Epithelial cell of esophagus (primary cell): Measurements from ENCODE around the gene POFUT1.
A peak's percentile ranks its signal among the peaks of the same experiment; 100 is the strongest.

Source experiments
- DNase-seq: peaks from one replicate; pipeline ENCODE4 v3.0.0; 2010; ENCODE audit warnings: low read depth
- H3K4me3 ChIP-seq: 2 replicates; pipeline ENCODE4 v1.5.1; 2011; ENCODE audit warnings: mild to moderate bottlenecking, low read length, control low read depth
- TF ChIP-seq, protein P1 (sequence below): IDR thresholded peaks from 2 replicates; pipeline ENCODE4 v1.5.1; 2011; ENCODE audit warnings: low read depth, mild to moderate bottlenecking, low read length, control low read depth, inconsistent platforms; ENCODE audit not compliant: insufficient read depth; ENCODE audit errors: missing control alignments

Gene POFUT1

DNA sequence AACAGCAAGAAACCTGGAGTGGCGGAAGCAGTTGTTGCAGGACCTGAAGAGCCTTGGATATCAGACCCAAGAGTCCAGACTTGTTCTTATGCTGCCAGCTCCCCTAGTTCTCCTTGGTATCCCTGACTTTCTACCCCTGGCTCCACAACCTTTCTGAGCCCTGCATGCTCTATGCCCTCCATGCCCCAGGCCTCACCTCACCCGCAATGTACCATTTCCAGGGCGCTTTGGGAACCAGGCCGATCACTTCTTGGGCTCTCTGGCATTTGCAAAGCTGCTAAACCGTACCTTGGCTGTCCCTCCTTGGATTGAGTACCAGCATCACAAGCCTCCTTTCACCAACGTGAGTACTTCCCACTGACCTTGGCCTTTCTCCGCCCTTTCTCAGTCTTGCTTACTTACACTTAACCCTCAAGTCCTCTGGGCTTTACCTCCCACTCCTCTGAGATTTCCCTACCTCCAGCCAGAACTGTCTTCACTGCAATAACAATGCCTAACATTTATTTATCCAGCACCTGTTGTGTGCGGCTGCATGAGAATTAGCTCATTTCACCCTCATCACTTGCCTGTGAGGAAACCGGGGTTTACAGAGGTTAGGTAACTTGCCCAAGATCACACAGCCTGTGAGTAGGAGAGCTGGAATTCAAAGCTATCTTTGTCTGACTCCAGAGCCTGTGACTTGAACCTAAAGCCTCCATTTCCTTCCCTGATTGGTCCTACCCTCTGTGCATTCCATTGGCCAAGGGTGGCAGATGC is 2.3 kb downstream of the POFUT1 start:
- H3K4me3 ChIP-seq, result no peak overlapping the region
- TF ChIP-seq, protein P1, sequence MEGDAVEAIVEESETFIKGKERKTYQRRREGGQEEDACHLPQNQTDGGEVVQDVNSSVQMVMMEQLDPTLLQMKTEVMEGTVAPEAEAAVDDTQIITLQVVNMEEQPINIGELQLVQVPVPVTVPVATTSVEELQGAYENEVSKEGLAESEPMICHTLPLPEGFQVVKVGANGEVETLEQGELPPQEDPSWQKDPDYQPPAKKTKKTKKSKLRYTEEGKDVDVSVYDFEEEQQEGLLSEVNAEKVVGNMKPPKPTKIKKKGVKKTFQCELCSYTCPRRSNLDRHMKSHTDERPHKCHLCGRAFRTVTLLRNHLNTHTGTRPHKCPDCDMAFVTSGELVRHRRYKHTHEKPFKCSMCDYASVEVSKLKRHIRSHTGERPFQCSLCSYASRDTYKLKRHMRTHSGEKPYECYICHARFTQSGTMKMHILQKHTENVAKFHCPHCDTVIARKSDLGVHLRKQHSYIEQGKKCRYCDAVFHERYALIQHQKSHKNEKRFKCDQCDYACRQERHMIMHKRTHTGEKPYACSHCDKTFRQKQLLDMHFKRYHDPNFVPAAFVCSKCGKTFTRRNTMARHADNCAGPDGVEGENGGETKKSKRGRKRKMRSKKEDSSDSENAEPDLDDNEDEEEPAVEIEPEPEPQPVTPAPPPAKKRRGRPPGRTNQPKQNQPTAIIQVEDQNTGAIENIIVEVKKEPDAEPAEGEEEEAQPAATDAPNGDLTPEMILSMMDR, result no peak
- peak; percentile 43 for DNase-seq

DNA sequence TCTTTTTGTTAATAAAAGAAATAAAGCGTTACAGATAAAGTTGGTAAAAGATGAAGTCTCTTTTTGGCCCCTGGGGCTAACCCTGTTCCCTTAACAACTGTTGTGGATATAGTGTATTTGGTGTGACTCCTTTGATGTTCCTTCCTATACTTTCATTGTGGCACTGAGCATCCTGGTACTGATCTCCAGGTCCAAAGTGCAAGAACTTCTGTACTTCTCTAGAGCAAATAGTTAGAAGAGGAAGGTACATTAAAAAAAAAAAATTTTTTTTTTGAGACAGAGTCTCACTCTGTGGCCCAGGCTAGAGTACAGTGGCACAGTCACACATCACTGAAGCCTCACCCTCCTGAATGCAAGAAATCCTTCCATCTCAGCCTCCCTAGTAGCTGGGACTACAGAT is 6.2 kb downstream of the POFUT1 start:
- no peak overlapping the region for H3K4me3 ChIP-seq
- no peak for DNase-seq
- TF ChIP-seq, protein P1, result no peak

DNA sequence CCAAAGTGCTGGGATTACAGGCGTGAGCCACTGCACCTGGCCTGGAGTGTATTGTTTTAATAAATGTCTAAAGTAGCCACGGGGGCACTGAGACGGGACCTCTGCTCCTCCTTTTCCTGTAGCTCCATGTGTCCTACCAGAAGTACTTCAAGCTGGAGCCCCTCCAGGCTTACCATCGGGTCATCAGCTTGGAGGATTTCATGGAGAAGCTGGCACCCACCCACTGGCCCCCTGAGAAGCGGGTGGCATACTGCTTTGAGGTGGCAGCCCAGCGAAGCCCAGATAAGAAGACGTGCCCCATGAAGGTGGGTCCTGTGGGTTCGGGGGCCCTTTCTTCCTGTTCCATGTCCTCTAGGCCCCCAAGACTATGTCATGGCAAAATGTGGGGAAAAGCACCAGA is 7.5 kb downstream of the POFUT1 start:
- TF ChIP-seq, protein P1, result no peak
- no peak for DNase-seq
- no peak overlapping the region for H3K4me3 ChIP-seq

- no peak for DNase-seq
- TF ChIP-seq, protein P1, result no peak
- H3K4me3 ChIP-seq, result no peak overlapping the region
Measured at GRCh38 chr20:32215729-32216128, 8.0 kb downstream of the POFUT1 start.

- no peak overlapping the region for H3K4me3 ChIP-seq
- no peak for DNase-seq
- TF ChIP-seq, protein P1, result no peak
Measured at GRCh38 chr20:32216179-32217142, 8.8 kb downstream of the POFUT1 start.

GRCh38 chr20:32218156-32218900 is 10.6 kb downstream of the POFUT1 start:
- TF ChIP-seq, protein P1, result no peak
- DNase-seq, result no peak
- H3K4me3 ChIP-seq, result no peak overlapping the region
